Brain microvascular endothelial cell (primary cell): ENCODE measurements around the gene ABHD14A.

Experiments
- DNase-seq: peaks from one replicate; pipeline ENCODE4 v3.0.0-alpha.2; 2020
- H3K27ac ChIP-seq: fragments of 250-450 bp; sonication (Bioruptor Pico); 2 replicates; pipeline ENCODE4 v1.5.1; 2020; ENCODE audit warnings: mild to moderate bottlenecking, moderate library complexity
- H3K27me3 ChIP-seq: fragments of 250-450 bp; sonication (Bioruptor Pico); replicated peaks from 2 replicates; pipeline ENCODE4 v1.5.1; 2020; ENCODE audit warnings: mild to moderate bottlenecking
- H3K36me3 ChIP-seq: fragments of 250-450 bp; sonication (Bioruptor Pico); replicated peaks from 2 replicates; pipeline ENCODE4 v1.5.1; 2020; ENCODE audit warnings: mild to moderate bottlenecking
- H3K4me3 ChIP-seq: 2 replicates; pipeline ENCODE4 v1.5.1; 2011; ENCODE audit warnings: low read depth, mild to moderate bottlenecking, control low read depth, low read length, moderate library complexity
- in situ Hi-C: cut with HindIII; loops from 2 replicates; pipeline ENCODE4 v1.10.0; 2017; ENCODE audit warnings: low sequenced_read_pairs, low pct_ligation_motif_present
- TF ChIP-seq, protein P1 (sequence below): IDR thresholded peaks from 2 replicates; pipeline ENCODE4 v1.5.1; 2011; ENCODE audit warnings: low read depth, mild to moderate bottlenecking, moderate library complexity, low read length, control low read depth, inconsistent platforms; ENCODE audit errors: missing control alignments

Gene ABHD14A

GRCh38 chr3:52013802-52014598, 39.1 kb downstream of the ABHD14A start:
- Histone ChIP-seq H3K27ac (no peak overlapping the region), H3K4me3 (no peak overlapping the region), H3K36me3 (no peaks in the 10 kb centered on the region), H3K27me3 (no peaks in the 10 kb centered on the region)
- TF ChIP-seq, protein P1, sequence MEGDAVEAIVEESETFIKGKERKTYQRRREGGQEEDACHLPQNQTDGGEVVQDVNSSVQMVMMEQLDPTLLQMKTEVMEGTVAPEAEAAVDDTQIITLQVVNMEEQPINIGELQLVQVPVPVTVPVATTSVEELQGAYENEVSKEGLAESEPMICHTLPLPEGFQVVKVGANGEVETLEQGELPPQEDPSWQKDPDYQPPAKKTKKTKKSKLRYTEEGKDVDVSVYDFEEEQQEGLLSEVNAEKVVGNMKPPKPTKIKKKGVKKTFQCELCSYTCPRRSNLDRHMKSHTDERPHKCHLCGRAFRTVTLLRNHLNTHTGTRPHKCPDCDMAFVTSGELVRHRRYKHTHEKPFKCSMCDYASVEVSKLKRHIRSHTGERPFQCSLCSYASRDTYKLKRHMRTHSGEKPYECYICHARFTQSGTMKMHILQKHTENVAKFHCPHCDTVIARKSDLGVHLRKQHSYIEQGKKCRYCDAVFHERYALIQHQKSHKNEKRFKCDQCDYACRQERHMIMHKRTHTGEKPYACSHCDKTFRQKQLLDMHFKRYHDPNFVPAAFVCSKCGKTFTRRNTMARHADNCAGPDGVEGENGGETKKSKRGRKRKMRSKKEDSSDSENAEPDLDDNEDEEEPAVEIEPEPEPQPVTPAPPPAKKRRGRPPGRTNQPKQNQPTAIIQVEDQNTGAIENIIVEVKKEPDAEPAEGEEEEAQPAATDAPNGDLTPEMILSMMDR = peak; percentile 10
- no peak for DNase-seq
- in situ Hi-C loops = no loop called here

DNA sequence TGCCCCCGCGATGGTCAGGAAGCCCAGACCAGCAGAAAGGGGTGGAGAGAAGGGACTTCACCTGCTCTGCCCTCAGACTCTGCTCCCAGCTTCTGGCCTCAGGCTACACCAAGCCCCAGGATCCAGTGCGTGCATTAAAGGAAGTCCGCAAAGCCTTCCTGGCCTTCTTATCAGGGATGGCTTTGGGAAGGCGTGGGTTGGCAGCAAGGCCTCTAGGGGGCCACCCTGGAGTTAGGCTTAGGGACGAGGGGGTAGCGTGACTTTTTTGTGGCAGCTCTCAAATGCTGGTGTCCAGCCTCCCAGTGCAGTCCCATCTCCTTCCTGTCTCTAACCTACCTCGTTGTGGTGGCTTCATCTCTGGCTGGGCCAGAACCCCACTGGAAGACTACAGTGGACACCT, 39.7 kb downstream of the ABHD14A start:
- Histone ChIP-seq H3K27me3 (no peaks in the 10 kb centered on the region), H3K36me3 (no peaks in the 10 kb centered on the region), H3K4me3 (no peak overlapping the region), H3K27ac (no peak overlapping the region)
- in situ Hi-C loops = no loop called here
- TF ChIP-seq, protein P1 = peak; percentile 72
- no peak for DNase-seq

DNA sequence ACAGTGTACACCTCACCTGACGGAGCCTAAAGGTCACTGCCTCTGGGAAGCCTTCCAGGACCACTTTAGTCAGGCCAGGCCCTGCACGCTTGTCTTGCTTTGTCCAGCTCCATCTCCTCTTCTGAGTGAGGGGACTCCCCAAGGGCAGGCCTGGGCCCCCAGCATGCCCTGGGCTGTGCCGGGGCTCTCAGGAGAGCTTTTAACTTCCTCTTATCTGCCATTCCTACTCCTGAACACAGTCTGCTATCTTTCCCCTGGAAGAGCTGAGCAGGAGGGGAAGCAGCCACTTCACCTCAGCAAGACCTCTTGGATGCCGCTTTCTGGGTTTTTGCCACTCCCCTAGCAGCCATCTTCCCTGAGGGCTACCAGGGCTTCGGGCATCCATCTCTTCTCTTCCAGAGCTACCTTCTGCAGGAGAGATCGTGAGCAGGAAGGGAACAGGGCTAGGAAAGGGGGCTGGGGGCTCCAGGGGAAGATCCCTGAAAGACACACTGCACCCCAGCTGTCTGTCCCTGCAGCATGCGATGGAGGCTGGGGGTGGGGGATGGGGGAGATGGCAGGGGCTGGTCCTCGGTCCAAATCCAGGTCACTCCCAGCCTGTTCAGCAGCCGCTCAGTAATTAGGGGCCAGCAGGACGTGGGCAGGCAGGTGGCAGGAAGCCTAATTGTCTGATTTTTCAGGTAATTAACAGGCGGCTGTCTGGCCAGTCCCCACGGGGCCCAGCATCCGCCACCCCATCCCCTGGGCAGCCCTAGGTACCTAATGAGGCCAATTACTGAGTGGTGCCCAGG, 40.8 kb downstream of the ABHD14A start:
- TF ChIP-seq, protein P1 = no peak
- H3K4me3 ChIP-seq = no peak overlapping the region
- no peak overlapping the region for H3K27ac ChIP-seq
- no peak for DNase-seq
- in situ Hi-C loops = no loop called here
- no peaks in the 10 kb centered on the region for H3K36me3 ChIP-seq
- H3K27me3 ChIP-seq = no peaks in the 10 kb centered on the region

DNA sequence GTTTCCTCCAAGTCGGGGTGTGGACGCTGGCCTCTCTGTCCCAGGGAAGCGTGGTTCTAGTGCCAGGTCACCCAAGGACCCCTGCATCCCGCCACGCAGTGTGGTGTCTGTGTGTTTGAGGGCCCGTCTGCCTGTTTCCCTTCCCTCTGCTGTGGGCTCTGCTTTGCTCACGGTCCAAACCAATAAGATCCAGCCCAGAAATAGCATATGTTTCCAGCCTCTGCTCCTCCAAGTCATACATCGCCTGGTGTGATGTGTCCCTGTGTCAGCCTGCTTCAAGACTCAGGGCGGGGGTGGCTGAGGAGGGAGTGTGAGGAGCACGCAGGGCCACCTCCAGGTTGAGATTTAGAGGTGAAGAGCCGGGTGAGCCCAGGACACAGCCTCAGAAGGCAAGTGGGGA, 42.7 kb downstream of the ABHD14A start:
- H3K36me3 ChIP-seq = no peaks in the 10 kb centered on the region
- no peak overlapping the region for H3K27ac ChIP-seq
- in situ Hi-C loops = no loop called here
- no peaks in the 10 kb centered on the region for H3K27me3 ChIP-seq
- TF ChIP-seq, protein P1 = no peak
- DNase-seq = no peak
- no peak overlapping the region for H3K4me3 ChIP-seq

DNA sequence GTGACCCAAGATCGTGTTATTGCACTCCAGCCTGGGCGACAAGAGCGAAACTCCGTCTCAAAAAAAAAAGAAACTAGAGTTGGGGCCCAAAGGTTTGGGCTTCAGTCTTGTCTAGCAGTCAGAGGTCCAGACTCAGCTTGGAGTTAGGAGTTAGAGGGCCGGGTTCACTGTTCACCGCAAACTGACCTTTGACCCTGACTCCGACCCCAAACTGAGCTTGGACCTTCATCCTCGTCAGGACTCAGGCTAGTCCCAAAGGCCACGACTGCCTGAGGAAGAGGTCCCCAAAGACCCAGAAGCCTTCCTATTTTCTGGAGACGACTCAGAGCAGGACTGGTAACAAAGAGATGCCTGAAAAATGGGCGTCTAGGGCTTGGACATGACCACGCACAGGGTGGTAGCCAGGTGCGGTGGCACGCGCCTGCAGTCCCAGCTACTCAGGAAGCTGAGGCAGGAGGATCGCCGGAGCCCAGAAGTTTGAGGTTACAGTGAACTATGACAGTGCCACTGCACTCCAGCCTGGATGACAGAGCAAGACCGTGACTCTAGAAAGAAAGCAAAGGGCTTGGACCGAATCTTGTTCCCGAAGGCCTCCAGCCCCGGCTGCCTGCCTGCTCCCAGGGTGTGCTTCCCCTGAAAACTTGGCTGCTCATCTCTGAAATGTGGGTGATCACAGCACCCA, 43.6 kb downstream of the ABHD14A start:
- in situ Hi-C loops = no loop called here
- H3K4me3 ChIP-seq = no peak overlapping the region

More for the DNA sequence above, 43.6 kb downstream of the ABHD14A start:
- no peaks in the 10 kb centered on the region for H3K27me3 ChIP-seq
- no peak for DNase-seq
- no peak overlapping the region for H3K27ac ChIP-seq
- no peaks in the 10 kb centered on the region for H3K36me3 ChIP-seq
- TF ChIP-seq, protein P1 = no peak
